NT2/D1 (cell line): Measurements from ENCODE around the gene TTYH3.

Source experiments
- SUZ12 ChIP-seq: IDR thresholded peaks from 2 replicates; pipeline ENCODE4 v1.6.1; 2011; ENCODE audit not compliant: insufficient read length, insufficient read depth; ENCODE audit errors: extremely low read depth
- ZNF274 ChIP-seq: IDR thresholded peaks from 2 replicates; pipeline ENCODE4 v1.6.1; 2011; ENCODE audit warnings: mild to moderate bottlenecking, low read depth, low read length

DNA sequence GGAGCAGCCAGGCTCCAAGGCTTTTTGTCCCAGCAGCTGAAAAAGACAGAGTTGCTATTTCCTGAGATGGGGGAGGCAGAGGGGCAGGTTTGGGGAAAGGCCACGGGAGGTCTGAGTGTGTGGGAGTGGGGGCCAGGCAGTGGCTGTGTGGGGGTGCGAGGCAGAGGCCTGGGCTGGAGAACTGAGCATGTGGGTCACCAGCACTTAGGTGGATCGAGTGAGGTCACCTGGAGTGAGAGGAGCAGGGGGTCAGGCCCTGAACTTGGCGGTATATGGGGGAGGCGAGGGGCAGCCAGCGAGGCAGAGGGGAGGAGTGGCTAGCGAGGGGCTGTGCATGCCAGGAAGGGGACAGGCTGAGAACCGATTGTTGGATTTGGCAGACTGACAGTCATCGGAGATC, 44.7 kb upstream of the TTYH3 start:
- TF ChIP-seq SUZ12 (no peak), ZNF274 (no peak)
